ENCODE data around the gene INHBC.
"Not testable (repeated sequence)": the region's sequence is repeated elsewhere in the genome, so short reads cannot be mapped to it uniquely, and the experiment has no call there.

The INHBC gene, protein sequence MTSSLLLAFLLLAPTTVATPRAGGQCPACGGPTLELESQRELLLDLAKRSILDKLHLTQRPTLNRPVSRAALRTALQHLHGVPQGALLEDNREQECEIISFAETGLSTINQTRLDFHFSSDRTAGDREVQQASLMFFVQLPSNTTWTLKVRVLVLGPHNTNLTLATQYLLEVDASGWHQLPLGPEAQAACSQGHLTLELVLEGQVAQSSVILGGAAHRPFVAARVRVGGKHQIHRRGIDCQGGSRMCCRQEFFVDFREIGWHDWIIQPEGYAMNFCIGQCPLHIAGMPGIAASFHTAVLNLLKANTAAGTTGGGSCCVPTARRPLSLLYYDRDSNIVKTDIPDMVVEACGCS

DNA sequence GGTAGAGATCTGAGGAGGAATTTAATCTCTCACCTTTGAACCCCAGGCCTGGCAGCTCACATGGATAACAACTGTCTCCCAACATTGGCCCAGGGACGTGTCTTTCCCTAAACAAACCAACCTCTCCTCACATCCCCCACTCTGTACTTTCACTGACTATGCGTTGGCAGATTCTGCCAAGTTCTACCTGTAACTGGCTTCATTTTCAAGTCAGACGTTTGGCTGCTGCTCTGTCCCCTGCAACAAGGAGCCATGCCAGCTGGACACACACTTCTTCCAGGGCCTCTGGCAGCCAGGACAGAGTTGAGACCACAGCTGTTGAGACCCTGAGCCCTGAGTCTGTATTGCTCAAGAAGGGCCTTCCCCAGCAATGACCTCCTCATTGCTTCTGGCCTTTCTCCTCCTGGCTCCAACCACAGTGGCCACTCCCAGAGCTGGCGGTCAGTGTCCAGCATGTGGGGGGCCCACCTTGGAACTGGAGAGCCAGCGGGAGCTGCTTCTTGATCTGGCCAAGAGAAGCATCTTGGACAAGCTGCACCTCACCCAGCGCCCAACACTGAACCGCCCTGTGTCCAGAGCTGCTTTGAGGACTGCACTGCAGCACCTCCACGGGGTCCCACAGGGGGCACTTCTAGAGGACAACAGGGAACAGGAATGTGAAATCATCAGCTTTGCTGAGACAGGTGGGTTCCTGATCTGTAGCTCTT lies at the start of gene INHBC:
TSS of gene INHBC (plus strand) at position 268 of the 707 bp plus-strand sequence. CDS start at position 371, 103 bp downstream.
- DNase-seq, result no peak

DNA sequence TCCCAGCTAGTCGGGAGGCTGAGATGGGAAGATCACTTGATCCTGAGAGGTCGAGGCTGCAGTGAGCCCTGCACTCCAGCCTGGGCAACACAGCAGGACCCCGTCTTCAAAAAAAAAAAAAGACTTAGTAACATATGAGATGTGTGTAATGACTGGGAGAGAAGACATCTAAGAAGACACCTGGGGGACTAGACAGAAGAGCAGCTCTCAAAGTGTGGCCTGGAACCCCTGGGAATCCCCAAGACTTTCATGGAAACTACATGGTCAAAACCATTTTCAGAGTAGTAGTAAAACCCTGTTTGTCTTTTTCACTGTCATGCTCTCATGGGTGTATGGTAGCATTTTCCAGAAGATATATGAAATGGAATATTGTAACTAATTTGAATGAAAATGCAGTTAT lies 49.0 kb upstream of the INHBC start:
- DNase-seq, result no peak

DNA sequence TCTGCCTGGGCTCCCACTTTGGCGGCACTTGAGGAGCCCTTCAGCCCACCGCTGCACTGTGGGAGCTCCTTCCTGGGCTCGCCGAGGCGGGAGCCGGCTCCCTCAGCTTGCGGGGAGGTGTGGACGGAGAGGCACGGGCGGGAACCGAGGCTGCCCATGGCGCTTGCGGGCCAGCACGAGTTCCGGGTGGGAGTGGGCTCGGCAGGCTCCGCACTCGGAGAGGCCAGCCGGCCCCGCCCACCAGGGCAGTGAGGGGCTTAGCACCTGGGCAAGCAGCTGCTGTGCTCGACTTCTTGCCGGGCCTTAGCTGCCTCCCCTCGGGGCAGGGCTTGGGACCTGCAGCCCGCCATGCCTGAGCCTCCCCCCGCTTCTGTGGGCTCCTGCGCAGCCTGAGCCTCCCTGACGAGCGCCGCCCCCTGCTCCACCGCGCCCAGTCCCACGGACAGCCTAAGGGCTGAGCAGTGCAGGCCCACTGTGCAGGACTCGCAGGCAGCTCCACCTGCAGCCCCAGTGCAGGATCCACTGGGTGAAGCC lies 48.3 kb upstream of the INHBC start:
- DNase-seq, result no peak

DNA sequence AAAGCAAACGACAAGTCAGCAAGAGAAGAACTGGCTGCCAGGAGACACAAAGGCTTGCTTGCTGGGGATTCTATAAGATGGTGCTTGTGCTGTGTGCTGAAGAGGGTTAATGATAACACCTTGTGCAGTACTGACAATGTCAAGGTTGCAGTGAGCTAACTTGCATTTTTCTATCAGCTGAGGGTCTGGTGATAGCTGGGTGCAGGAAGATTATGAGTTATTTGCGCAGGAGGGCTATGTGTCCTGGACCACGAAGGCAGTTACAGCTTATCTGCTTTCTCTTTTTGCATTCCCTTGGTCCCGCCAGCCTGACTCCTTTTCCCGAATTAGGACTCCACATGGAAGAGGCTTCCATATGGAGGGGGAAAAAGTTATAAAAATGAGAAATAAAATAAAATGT lies 46.2 kb upstream of the INHBC start:
- DNase-seq, result no peak

DNA sequence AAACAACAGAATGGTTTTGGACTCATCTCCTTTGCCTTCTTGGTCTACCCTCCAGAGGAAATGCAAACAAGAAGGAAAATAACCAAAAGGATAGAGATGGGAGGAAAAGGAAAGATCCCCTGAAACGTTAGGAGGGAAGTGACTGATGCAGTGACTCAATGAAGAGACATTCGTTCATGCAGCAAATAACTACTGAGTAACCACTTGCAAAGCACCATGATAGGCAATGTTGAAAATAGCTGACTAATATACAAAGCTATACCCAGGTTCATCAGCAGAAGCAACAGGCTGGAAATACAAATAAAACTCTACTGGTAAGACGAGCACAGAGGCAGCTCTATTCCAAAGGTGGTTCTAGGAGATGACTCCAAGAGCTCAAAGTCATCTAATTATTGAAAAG lies 45.6 kb upstream of the INHBC start:
- DNase-seq, result no peak

DNA sequence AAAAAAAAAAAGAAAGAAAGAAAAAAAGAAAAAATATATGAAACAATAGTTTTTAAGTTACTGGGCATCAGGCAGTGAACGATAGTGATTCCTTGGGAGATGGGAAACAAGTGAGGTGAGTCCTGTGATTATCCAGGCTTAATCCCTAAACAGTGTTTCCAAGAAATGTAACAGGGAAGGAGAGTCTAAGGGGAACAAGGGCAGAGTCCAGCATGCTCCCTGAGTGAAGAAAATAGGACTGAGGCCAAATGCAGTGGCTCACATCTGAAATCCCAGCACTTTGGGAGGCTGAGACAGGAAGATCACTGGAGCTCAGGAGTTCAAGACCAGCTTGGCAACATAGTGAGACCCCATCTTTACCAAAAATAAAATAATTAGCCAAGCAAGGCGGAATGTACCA lies 44.4 kb upstream of the INHBC start:
- DNase-seq, result no peak

DNA sequence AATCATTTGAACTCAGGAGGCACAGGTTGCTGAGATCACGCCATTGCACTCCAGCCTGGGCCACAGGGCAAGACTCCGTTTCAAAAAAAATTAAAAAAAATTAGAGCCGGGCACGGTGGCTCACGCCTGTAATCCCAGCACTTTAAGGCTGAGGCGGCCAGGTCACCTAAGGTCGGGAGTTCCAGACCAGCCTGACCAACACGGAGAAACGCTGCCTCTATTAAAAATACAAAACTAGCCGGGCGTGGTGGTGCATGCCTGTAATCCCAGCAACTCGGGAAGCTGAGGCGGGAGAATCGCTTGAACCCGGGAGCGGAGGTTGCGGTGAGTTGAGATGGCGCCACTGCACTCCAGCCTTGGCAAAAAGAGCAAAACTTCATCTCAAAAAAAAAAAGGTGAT lies 39.5 kb upstream of the INHBC start:
- no peak for DNase-seq

DNA sequence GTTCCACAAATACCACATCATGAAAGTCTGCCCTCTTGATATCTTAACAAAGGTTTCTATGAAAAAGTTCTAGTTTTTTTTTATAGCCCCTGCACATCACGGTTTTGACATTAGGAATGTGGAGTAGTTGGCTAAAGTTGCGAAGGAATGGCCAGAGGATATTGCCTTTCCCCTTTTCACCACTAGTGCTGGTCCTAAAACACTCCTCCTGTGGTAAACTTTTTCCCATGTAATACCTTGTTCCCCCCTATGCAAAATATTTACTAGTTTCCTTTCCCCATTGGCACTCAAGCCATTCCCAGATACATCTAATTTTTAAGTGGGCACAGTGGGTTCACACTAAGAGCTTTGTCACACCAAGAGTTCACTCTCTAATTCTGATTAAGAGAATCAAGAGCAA lies 37.1 kb upstream of the INHBC start:
- DNase-seq, result no peak

DNA sequence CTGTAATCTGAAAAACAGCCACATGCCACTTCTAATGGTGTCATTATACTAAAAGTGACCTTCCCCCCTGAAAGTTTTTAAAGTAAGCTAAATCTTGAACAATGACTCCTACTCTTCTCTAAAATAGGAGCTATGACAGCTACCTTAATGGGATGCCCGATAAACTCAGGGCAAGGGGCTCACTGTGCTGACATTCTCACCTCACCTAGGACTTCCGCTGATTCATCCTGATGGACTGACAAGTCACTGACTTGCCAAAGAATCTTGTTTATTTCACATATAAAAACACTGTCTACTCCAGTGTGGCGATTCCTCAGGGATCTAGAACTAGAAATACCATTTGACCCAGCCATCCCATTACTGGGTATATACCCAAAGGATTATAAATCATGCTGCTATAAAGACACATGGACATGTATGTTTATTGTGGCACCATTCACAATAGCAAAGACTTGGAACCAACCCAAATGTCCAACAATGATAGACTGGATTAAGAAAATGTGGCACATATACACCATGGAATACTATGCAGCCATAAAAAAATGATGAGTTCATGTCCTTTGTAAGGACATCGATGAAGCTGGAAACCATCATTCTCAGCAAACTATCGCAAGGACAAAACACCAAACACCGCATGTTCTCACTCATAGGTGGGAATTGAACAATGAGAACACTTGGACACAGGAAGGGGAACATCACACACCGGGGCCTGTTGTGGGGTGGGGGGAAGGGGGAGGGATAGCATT lies 34.7 kb upstream of the INHBC start:
- not testable (repeated sequence) for DNase-seq

DNA sequence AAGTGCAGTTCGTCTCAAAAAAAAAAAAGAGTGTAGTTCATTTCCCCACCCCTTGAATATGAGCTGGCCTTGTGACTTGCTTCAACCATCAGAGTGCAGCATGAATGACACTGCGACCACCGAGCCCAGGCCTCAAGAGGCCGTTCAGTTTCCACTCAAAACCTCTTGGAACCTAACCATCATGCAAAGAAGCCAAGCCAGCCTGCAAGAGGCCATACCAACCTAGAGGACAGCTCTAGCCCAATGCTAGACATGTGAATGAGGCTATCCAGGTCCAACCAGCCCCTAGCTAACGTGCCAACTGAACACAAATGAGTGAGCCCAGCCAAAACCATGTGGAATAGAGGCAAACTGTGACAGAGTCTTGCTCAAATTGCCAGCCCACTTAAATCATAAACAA lies 33.4 kb upstream of the INHBC start:
- no peak for DNase-seq

DNA sequence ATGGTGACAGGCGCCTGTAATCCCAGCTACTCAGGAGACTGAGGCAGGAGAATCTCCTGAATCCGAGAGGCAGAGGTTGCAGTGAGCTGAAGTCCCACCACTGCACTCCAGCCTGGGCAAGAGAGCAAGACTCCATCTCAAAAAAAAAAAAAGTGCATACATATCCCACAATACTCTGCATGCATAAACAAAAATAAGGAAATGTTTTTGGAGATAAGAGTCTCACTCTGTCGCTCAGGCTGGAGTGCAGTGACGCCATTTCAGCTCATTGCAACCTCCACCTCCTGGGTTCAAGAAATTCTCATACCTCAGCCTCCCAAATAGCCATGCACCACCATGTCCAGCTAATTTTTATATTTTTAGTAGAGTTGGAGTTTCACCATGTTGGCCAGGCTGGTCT lies 32.4 kb upstream of the INHBC start:
- DNase-seq, result not testable (repeated sequence)

DNA sequence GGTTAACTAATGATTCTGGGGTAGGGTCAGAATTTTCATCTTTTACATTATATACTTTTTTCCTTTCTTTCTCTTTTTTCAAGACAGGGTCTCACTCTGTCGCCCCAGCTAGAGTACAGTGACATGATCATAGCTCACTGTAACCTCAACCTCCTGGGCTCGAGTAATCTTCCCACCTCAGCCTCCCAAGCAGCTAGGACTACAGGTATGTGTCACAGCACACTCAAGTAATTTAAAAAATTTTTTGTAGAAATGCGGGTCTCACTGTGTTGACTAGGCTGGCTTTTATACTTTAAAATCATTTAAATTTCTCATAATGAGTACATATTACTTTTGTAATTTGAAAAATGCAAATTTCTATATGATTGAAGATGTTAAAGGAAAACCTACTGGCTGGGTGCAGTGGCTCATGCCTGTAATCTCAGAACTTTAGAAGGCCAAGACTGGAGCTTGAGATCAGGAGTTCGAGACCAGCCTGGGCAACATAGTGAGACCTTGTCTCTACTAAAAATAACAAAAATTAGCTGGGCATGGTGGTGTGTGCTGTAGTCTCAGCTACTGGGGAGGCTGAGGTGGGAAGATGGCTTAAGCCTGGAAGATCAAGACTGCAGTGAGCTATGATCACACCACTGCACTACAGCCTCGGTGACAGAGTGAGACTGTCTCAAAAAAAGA lies 29.5 kb upstream of the INHBC start:
- DNase-seq, result no peak

DNA sequence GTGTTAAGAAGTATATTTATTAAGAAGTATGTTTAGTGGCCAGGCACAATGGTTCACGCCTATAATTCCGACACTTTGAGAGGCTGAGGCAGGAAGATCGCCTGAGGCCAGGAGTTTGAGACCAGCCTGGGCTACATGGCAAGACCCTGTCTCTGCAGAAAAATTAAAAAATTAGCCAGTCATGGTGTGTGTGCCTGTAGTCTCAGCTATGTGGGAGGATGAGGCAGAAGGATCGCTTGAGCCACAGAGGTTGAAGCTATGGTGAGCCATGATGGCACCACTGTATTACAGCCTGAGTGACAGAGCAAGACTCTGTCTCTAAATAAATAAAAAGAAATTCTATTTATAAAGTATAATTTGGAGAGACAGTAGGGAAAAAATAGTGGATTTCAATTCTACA lies 24.1 kb upstream of the INHBC start:
- DNase-seq, result no peak

DNA sequence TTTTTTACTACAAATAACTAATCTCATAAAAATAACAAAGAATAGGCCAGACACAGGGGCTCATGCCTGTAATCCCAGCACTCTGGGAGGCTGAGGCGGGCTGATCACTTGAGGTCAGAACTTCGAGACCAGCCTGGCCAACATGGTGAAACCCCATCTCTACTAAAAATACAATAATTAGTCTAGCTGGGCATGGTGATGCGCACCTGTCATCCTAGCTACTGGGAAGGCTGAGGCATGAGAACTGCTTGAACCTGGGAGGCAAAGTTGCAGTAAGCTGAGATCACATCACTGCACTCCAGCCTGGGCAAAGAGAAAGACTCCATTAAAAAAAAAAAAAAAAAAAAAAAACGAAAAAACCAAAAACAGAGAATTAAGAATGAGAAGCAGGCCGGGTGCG lies 20.4 kb upstream of the INHBC start:
- not testable (repeated sequence) for DNase-seq

DNA sequence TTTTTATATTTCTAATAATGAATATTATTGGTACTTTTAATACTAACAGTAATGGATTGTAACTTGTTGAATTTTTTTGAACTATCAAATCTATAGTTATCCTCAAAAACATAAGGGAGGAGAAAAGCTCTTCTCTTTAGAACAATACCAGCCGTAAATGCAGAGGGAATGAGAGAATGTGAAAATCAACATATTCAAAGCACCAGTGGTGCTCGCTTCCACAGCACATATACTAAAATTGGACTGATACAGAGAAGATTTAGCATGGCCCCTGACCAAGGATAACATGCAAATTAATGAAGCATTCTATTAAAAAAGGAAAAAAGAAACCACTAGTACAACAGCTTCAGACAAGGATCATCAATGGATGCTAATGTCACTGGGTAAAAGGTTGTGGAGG lies 19.5 kb upstream of the INHBC start:
- DNase-seq, result no peak

DNA sequence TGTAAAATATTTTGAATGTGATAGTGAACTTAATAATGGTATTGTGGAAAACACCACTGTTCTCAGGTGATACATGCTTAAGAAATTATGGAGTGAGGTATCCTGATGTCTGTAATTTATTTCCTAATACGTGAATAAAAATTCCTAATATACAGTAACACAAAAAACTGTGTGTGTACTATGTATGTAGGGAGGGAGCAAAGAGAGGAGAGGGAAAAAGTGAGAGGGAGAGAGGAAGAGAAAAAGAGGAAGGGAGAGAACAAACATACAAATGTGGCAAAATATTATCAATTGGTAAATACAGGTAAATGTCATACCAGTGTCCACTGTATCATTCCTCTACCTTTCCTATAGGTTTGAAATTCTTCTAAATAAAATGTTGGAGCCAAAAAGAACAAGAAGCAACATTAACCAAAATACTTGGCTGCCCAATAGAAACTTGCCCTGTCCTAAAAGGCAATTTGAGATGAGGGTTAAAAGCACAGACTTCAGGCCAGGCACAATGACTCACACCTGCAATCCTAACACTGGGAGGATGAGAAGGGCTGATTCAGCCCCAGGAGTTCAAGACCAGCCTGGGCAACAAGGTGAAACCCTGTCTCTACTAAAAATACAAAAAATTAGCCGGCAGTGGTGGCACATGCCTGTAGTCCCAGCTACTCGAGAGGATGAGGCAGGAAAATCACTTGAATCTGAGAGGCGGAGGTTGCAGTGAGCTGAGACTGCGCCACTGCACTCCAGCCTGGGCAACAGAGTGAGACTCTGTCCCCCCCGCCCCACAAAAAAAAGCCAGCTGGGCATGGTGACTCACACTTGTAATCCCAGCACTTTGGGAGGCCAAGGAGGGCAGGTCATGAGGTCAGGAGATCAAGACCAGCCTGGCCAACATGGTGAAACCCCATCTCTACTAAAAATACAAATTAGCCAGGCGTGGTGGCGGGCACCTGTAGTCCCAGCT lies 18.3 kb upstream of the INHBC start:
- no peak for DNase-seq

DNA sequence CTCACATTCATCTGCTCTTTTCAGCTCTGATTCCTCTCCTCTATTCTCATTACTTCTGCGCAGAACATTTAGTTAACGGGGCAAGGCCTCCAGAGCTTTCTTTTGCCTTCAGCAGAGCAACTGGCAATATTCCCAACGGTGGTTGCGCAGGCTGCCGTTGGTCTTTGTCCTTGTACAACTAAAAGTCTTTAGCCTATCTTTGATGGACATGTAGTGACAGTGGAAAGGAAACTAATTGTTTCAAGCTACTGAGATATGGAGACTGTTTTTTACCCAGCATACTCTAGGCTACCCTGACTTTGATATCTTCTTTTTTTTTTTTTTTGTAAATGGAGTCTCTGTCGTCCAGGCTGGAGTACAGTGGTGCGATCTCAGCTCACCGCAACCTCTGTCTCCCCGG lies 16.3 kb upstream of the INHBC start:
- no peak for DNase-seq

DNA sequence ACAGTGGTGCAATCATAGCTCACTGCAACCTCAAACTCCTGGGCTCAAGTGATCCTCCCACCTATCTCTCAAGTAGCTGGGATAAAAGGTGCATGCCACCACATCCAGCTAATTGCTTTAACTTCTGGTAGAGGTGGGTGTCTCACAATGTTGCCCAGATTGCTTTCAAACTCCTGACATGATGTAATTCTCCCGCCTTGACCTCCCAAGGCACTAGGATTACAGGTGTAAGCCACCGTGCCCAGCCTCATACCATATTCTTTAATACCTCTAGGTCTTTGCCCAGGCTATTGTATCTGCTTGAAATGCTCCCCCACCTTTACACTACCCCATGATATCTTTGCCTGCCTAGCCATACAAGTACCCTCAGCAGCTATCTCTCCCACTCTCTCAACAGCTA lies 15.1 kb upstream of the INHBC start:
- DNase-seq, result no peak

DNA sequence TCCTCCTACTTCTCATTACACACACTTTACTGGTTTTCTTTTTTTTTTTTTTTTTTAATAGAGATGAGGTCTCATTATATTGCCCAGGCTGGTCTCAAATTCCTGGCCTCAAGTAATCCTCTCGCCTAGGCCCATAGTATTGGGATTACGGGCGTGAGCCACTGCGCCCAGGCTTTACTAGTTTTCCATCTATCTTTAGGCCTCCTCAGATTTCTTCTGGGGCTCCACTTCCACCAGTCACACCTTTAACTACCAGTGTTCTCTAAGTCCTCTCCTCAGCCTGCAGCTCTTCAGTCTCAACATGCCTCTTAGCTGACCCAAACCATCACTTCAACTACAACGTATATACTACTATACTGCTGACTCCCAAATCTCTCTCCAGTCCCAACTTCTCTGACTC lies 14.1 kb upstream of the INHBC start:
- no peak for DNase-seq

DNA sequence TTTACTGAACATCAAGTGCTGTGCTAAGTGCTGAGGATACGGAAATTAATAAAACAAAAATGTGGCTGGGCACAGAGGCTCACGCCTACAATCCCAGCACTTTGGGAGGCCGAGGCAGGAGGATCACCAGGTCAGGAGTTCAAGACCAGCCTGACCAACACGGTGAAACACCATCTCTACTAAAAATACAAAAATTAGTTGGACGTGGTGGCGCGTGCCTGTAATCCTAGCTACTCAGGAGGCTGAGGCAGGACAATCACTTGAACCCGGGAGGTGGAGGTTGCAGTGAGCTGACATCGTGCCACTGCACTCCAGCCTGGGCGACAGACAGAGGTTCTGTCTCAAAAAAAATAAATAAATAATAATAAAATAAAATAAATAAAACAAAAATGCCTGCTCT lies 7.6 kb upstream of the INHBC start:
- DNase-seq, result not testable (repeated sequence)

DNA sequence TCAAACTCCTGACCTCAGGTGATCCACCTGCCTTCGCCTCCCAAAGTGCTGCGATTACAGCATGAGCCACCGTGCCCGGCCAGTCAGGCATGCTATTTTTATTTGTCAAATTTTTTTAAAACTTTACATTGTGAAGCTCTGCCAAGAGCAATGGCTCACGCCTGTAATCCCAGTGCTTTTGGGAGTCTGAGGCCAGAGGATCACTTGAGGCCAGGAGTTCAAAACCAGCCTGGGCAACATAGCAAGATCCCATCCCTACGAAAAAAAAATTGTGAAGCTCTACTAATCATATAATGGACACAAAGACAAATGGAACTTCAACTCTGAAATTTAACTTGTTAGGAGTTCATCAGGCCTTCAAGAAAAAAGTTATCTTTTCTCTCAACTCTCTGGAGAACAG lies 5.6 kb upstream of the INHBC start:
- no peak for DNase-seq
